ENCODE data around the gene EFTUD2. TPM values are rescaled to one million over a fixed set of nuclear protein-coding genes. Genes with fewer than 3 reads are reported as not detected.
A peak's percentile ranks its signal among the peaks of the same experiment; 100 is the strongest.

The EFTUD2 gene
- total and polyA plus RNA-seq, 2 experiments from 2014 or later = 65.2 to 87.0 TPM

GRCh38 chr17:44911133-44912001 lies 12.1 kb upstream of the EFTUD2 start:
- TF ChIP-seq CTCF (IDR thresholded peaks at IDR 0.05; ENCODE audit: poor library complexity) (peak; percentile 53), EZH2 (IDR thresholded peaks at IDR 0.05; ENCODE audit: borderline replicate concordance) (no peak), EZH2phosphoT487 (IDR thresholded peaks at IDR 0.05; ENCODE audit: low read depth, severe bottlenecking, unreplicated experiment) (no peak)
- Histone ChIP-seq H3K4me2 (peak overlapping the region; percentile 85), H4K20me1 (ENCODE audit: insufficient read depth, poor library complexity, severe bottlenecking) (no peaks in the 10 kb centered on the region), H3K4me1 (ENCODE audit: insufficient read depth) (peaks cover 9% of the 10 kb centered on the region), H2AFZ (peak overlapping the region; percentile 35), H3K27me3 (peaks cover 4% of the 10 kb centered on the region), H3K4me3 (no peak overlapping the region), H3K36me3 (replicated peaks; ENCODE audit: insufficient read depth, low read depth) (no peaks in the 10 kb centered on the region), H3K79me2 (no peaks in the 10 kb centered on the region), H3K9me2 (replicated peaks; ENCODE audit: insufficient read depth) (no peaks in the 10 kb centered on the region), H3K27ac (no peak overlapping the region), H3K9me3 (ENCODE audit: low read depth) (no peaks in the 10 kb centered on the region)
- DNase-seq (ENCODE audit: low spot score) = peak; percentile 76
- WGBS (ENCODE audit: low lambda C conversion rate, missing lambda C conversion rate) = 25% methylated on average over 37 of the region's 56 CpGs

- H4K20me1 ChIP-seq (ENCODE audit: insufficient read depth, poor library complexity, severe bottlenecking) = no peaks in the 10 kb centered on the region
- no peaks in the 10 kb centered on the region for H3K9me3 ChIP-seq (ENCODE audit: low read depth)
- H3K27me3 ChIP-seq = peaks cover 4% of the 10 kb centered on the region
- no peak overlapping the region for H3K4me3 ChIP-seq
- H3K79me2 ChIP-seq = no peaks in the 10 kb centered on the region
- no peaks in the 10 kb centered on the region for H3K36me3 ChIP-seq (replicated peaks; ENCODE audit: insufficient read depth, low read depth)
- TF ChIP-seq EZH2 (IDR thresholded peaks at IDR 0.05; ENCODE audit: borderline replicate concordance) = no peak
- TF ChIP-seq EZH2phosphoT487 (IDR thresholded peaks at IDR 0.05; ENCODE audit: low read depth, severe bottlenecking, unreplicated experiment) = no peak
- TF ChIP-seq CTCF (IDR thresholded peaks at IDR 0.05; ENCODE audit: poor library complexity) = no peak
- H2AFZ ChIP-seq = no peak overlapping the region
- no peak for DNase-seq (ENCODE audit: low spot score)
- H3K4me1 ChIP-seq (ENCODE audit: insufficient read depth) = peaks cover 13% of the 10 kb centered on the region
- no peak overlapping the region for H3K27ac ChIP-seq
- no peaks in the 10 kb centered on the region for H3K9me2 ChIP-seq (replicated peaks; ENCODE audit: insufficient read depth)
- 84% methylated on average over 13 of the region's 13 CpGs for WGBS (ENCODE audit: low lambda C conversion rate, missing lambda C conversion rate)
- H3K4me2 ChIP-seq = peak overlapping the region; percentile 85
These were observed 11.2 kb upstream of the EFTUD2 start for GRCh38 chr17:44910231-44911106.

- WGBS (ENCODE audit: low lambda C conversion rate, missing lambda C conversion rate) = 72% methylated on average over 10 of the region's 11 CpGs
- peak; percentile 24 for DNase-seq (ENCODE audit: low spot score)
- peaks cover 20% of the 10 kb centered on the region for H3K4me1 ChIP-seq (ENCODE audit: insufficient read depth)
- no peaks in the 10 kb centered on the region for H3K9me3 ChIP-seq (ENCODE audit: low read depth)
- H3K79me2 ChIP-seq = no peaks in the 10 kb centered on the region
- H3K4me3 ChIP-seq = no peak overlapping the region
- no peak overlapping the region for H3K27ac ChIP-seq
- H3K27me3 ChIP-seq = peaks cover 4% of the 10 kb centered on the region
- H3K9me2 ChIP-seq (replicated peaks; ENCODE audit: insufficient read depth) = no peaks in the 10 kb centered on the region
- no peaks in the 10 kb centered on the region for H4K20me1 ChIP-seq (ENCODE audit: insufficient read depth, poor library complexity, severe bottlenecking)
- H2AFZ ChIP-seq = no peak overlapping the region
- H3K36me3 ChIP-seq (replicated peaks; ENCODE audit: insufficient read depth, low read depth) = no peaks in the 10 kb centered on the region
- TF ChIP-seq EZH2phosphoT487 (IDR thresholded peaks at IDR 0.05; ENCODE audit: low read depth, severe bottlenecking, unreplicated experiment) (no peak), EZH2 (IDR thresholded peaks at IDR 0.05; ENCODE audit: borderline replicate concordance) (no peak), CTCF (IDR thresholded peaks at IDR 0.05; ENCODE audit: poor library complexity) (no peak)
- H3K4me2 ChIP-seq = no peak overlapping the region
These were observed 10.5 kb upstream of the EFTUD2 start for GRCh38 chr17:44909681-44910144.

All from hepatocyte (in vitro differentiated cells).